GM11168 (cell line): ENCODE results near the gene EXD3.
"Not testable (repeated sequence)": the region's sequence is repeated elsewhere in the genome, so short reads cannot be mapped to it uniquely, and the experiment has no call there.

ENCODE experiments used
- in situ Hi-C: fragments of 300-500 bp; cut with MboI; formaldehyde crosslinking; loops from one replicate; pipeline ENCODE4 v1.12.0; 2022; ENCODE audit warnings: low sequenced_read_pairs; ENCODE audit not compliant: unreplicated experiment

The EXD3 gene

GRCh38 chr9:137272241-137273094 lies 150.5 kb downstream of the EXD3 start:
- in situ Hi-C loops = no loop called here

DNA sequence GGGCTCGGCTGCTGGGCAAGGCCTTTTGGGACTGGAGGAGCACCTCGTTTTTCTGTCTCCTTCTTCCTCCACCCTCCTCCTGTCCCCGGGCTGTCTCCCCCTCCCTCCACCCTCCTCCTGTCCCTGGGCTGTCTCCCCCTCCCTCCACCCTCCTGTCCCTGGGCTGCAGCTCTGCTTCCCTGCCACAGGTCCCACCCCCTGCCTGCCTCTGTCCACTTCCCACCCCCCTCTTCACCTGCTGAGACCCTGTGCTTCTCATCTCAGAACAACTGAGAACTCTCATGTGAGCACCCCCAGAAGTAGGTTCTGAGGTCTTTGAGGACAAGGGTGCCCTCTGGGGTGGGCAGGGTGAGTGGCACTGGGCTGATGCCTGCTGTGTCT lies 151.3 kb downstream of the EXD3 start:
- in situ Hi-C loops = no loop called here

- in situ Hi-C loops = no loop called here
Observed at GRCh38 chr9:137270929-137271695, 151.8 kb downstream of the EXD3 start.

DNA sequence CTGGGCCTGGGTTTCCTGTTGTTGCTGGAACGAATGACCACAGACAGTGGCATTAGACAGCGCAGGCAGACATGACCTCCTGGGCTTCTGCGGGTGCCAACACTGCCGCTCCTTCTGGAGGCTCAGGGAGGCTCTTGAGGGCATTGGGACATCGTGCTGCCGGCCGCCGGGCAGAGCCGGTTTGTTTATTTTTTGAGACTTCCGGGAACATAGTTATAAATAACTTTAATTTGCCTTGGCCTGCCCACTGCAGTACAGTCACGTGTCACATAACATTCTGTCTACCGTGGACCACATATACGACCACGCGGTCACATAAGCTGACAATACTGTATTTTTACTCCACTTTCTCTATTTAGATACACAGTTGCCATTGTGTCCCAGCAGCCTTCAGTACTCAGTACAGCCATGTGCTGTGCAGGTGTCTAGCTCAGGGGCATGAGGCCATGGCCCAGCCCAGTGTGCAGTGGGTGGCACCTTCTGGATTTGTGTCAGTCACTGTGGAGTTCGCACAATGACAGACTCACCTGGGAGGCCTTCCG lies 153.7 kb downstream of the EXD3 start:
- in situ Hi-C loops = no loop called here

GRCh38 chr9:137268538-137269201 lies 154.3 kb downstream of the EXD3 start:
- in situ Hi-C loops = no loop called here

- in situ Hi-C loops = no loop called here
Observed at GRCh38 chr9:137267933-137268355, 155.0 kb downstream of the EXD3 start.

DNA sequence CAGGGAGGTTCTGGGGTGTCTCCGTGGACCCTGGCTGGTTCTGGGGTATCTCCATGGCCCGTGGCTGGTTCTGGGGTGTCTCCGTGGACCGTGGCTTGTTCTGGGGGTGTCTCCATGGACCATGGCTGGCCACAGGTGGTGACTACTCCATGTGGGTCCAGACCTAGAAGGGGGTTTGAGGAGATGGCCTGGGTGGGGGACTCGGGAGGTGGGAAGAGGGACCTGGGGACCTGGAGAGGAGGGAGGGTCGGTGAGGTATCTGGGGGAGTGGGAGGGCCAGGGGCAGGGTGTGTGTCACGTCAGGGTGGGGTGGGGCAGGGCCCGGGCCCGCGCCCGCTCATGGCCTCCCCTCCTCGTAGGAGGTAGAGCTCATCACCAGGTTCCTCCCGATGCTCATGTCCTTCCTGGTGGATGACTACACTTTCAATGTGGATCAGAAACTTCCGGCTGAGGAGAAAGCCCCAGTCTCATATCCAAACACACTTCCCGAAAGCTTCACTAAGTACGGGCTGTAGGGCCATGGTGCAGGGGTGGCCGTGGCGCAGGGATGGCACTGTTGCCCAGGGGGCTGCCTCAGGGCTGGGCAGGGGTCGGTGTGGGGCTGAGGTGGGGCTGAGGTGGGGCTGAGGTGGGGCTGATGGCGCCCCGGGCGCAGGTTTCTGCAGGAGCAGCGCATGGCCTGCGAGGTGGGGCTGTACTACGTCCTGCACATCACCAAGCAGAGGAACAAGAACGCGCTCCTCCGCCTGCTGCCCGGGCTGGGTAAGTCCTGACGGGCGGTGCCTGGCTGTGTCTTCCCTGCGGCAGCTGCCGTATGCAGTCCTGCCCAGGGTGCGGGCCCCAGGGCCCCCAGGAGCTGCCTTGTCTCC lies 156.1 kb downstream of the EXD3 start:
- in situ Hi-C loops = no loop called here

- in situ Hi-C loops = no loop called here
Observed at GRCh38 chr9:137266162-137266527, 156.8 kb downstream of the EXD3 start.

GRCh38 chr9:137265496-137266161 lies 157.3 kb downstream of the EXD3 start:
- in situ Hi-C loops = no loop called here

DNA sequence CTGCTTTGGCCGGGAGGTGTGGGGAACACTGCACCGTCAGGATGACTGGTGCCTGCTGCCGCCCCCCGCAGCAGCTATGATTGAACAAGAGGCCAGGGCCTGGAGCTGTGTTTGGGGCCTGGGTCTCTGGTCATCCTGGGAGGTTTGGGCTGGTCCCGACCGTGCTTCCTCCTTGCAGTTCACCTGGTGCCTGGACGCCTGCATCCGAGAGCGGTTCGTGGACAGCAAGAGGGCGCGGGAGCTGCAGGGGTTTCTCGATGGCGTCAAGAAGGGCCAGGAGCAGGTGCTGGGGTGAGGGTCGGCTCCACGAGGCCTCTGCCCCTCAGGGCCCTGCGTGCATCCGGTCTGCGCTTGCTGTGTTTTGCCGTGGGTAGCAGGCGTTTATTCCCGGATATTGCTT lies 158.9 kb downstream of the EXD3 start:
- in situ Hi-C loops = no loop called here

DNA sequence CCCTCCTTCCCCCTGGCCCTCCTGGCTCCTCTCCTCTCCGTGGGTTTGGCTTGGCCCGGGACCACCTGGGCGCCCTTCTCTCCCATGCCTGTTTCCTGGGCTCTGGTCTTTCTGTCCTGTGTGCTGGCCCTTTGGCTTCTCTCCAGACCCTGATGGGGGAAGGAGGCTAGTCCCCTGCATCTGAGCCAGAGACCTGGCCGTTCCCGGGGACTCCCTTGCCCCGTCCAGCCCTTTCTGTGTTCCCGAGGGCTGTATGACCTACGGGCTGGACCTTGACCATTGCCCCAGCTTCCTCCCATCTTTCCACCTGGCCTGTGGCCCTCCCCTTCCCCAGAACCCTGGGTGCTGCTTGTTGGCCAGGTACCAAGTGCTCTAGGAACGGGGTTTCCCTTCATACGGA lies 159.5 kb downstream of the EXD3 start:
- in situ Hi-C loops = no loop called here

- in situ Hi-C loops = no loop called here
Observed at GRCh38 chr9:137262909-137263285, 160.1 kb downstream of the EXD3 start.

DNA sequence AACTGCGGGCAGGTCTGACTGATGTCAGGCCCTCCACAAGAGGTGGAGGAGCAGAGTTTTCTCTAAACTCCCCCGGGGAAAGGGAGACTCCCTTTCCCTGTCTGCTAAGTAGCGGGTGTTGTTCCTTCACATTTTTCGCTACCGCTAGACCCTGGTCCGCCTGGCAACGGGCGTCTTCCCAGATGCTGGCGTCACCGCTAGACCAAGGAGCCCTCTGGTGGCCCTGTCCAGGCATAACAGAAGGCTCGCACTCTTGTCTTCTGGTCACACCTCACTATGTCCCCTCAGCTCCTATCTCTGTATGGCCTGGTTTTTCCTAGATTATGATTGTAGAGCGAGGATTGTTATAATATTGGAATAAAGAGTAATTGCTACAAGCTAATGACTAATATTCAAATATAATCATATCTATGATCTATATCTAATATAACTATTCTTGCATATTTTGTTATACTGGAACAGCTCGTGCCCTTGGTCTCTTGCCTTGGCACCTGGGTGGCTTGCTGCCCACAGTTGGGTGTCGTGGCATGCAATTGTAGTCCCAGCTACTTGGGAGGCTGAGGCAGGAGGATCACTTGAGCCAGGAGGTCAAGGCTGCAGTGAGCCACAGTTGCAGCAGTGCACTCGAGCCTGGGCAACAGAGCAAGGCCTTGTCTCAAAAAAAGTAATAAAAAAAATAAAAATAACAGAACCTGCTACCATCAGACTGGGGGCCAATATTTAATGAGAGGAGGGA lies 160.6 kb downstream of the EXD3 start:
- in situ Hi-C loops = not testable (repeated sequence)
